ENCODE data around the gene HTR3C. TPM values are rescaled to one million over a fixed set of nuclear protein-coding genes. Genes with fewer than 3 reads are reported as not detected.
"Not testable (repeated sequence)": the region's sequence is repeated elsewhere in the genome, so short reads cannot be mapped to it uniquely, and the experiment has no call there.

Gene HTR3C
- total RNA-seq, 4 donors from 2014 or later = not detected

- Histone ChIP-seq H3K27me3 (no peaks in the 10 kb centered on the region), H3K4me3 (no peak overlapping the region), H3K36me3 (no peaks in the 10 kb centered on the region), H3K27ac (no peak overlapping the region), H3K9me3 (no peaks in the 10 kb centered on the region), H3K4me1 (no peaks in the 10 kb centered on the region)
- DNase-seq (no peak), ATAC-seq (no peak)
- intact Hi-C loops (cut with DNase I; ENCODE audit: low total_unique reads) = no loop called here
- no peak for TF ChIP-seq CTCF (IDR thresholded peaks at IDR 0.05 in 4 of 5, conservative IDR thresholded peaks at IDR 0.05 in 1 of 5)
- no peak for TF ChIP-seq POLR2A (IDR thresholded peaks at IDR 0.05)
- in situ Hi-C loops (cut with MboI; ENCODE audit: low sequenced_read_pairs in 4 of 4) = loop anchor here in 3 of 4 donors (5.0 to 10.0 kb wide), 3 partner anchors 115 to 130 kb away; no protein-coding TSS in a partner anchor
Observed at GRCh38 chr3:184022323-184022722, 30.5 kb upstream of the HTR3C start.

GRCh38 chr3:184025256-184025655, 27.6 kb upstream of the HTR3C start:
- DNase-seq; H3K27me3 ChIP-seq; ATAC-seq; H3K9me3 ChIP-seq; H3K27ac ChIP-seq; H3K4me3 ChIP-seq; H3K4me1 ChIP-seq; intact Hi-C loops (cut with DNase I; ENCODE audit: low total_unique reads); H3K36me3 ChIP-seq: not testable (repeated sequence)
- in situ Hi-C loops (cut with MboI; ENCODE audit: low sequenced_read_pairs in 4 of 4) = loop anchor here in 1 of 4 donors (10.0 kb wide), 1 partner anchor 130 kb away; no protein-coding TSS in a partner anchor

GRCh38 chr3:184028275-184028890, 24.5 kb upstream of the HTR3C start:
- DNase-seq; H3K4me1 ChIP-seq; H3K27ac ChIP-seq; ATAC-seq; H3K4me3 ChIP-seq; intact Hi-C loops (cut with DNase I; ENCODE audit: low total_unique reads); H3K9me3 ChIP-seq; H3K27me3 ChIP-seq; H3K36me3 ChIP-seq: not testable (repeated sequence)
- in situ Hi-C loops (cut with MboI; ENCODE audit: low sequenced_read_pairs in 4 of 4) = loop anchor here in 1 of 4 donors (10.0 kb wide), 1 partner anchor 134 kb away; no protein-coding TSS in a partner anchor

- ATAC-seq (no peak), DNase-seq (no peak)
- Histone ChIP-seq H3K27ac (no peak overlapping the region), H3K9me3 (no peaks in the 10 kb centered on the region), H3K36me3 (no peaks in the 10 kb centered on the region), H3K4me3 (no peak overlapping the region), H3K27me3 (peaks cover 0 to 2% (median 0%) of the 10 kb centered on the region in 3 donors), H3K4me1 (no peaks in the 10 kb centered on the region)
- in situ Hi-C loops (cut with MboI; ENCODE audit: low sequenced_read_pairs in 4 of 4) = loop anchor here in 1 of 4 donors (10.0 kb wide), 1 partner anchor 135 kb away; no protein-coding TSS in a partner anchor
- no peak for TF ChIP-seq CTCF (IDR thresholded peaks at IDR 0.05 in 4 of 5, conservative IDR thresholded peaks at IDR 0.05 in 1 of 5)
- no peak for TF ChIP-seq POLR2A (IDR thresholded peaks at IDR 0.05)
- intact Hi-C loops (cut with DNase I; ENCODE audit: low total_unique reads) = no loop called here
Observed at GRCh38 chr3:184029443-184029842, 23.4 kb upstream of the HTR3C start.

- TF ChIP-seq POLR2A (IDR thresholded peaks at IDR 0.05) (no peak), CTCF (IDR thresholded peaks at IDR 0.05 in 4 of 5, conservative IDR thresholded peaks at IDR 0.05 in 1 of 5) (no peak)
- peaks cover 0 to 2% (median 0%) of the 10 kb centered on the region in 3 donors for H3K27me3 ChIP-seq
- H3K27ac ChIP-seq = no peak overlapping the region
- DNase-seq (no peak), ATAC-seq (no peak)
- in situ Hi-C loops (cut with MboI; ENCODE audit: low sequenced_read_pairs in 4 of 4) = no loop called here
- H3K4me3 ChIP-seq = no peak overlapping the region
- H3K4me1 ChIP-seq = no peaks in the 10 kb centered on the region
- intact Hi-C loops (cut with DNase I; ENCODE audit: low total_unique reads) = no loop called here
- no peaks in the 10 kb centered on the region for H3K9me3 ChIP-seq
- H3K36me3 ChIP-seq = no peaks in the 10 kb centered on the region
Observed at GRCh38 chr3:184030536-184030935, 22.3 kb upstream of the HTR3C start.
